ENCODE results near the gene RAB11A.

GRCh38 chr15:65867244-65867643 is 2.0 kb upstream of the RAB11A start:
- TF ChIP-seq EZH2 (IDR thresholded peaks at IDR 0.05; ENCODE audit: borderline replicate concordance, insufficient read depth, low read depth, low read length, poor library complexity, severe bottlenecking) (no peak), CTCF (IDR thresholded peaks at IDR 0.05) (no peak)
